ENCODE results near the gene GPATCH8. TPM values are rescaled to one million over a fixed set of nuclear protein-coding genes. Genes with fewer than 3 reads are reported as not detected.

Gene GPATCH8
- polyA plus RNA-seq, 1 of the 3 experiments (the other 2 are of a cell fraction), result 12.7 TPM

DNA sequence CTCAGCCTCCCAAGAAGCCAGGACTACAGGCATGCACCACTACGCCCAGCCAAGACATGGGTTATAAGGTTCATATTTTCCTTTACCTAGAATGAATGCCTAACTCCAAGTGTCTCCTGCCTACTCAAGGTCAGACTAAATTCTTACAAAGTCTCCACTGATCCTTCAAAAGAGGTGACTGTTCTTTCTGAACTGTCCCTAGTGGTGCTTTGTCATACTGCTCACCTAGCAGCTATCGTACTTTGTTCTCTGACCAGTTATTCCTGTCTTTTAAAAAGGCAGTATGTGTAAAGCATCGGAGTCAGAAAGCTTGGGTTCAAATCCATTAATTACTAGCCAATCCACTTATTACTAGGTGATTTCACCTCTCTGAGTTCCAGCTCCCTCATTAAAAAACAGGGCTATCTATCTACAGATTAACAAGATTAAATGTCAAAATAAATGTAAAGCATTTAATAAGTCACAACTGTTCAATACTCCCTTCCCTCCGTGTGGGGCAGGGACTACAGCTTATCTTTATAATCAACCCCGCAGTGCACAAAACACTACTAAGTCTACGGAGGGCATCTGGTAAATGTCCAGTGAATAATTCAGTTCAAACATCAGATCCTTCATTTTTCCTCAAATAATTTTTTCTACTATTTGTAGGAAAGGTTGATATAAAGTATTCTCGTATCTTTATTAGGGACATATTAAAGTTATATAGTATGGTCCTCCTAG lies 93.7 kb downstream of the GPATCH8 start:
- Histone ChIP-seq H3K4me3 (ENCODE audit: low read depth in 2 of 2, low read length in 1 of 2) (no peak overlapping the region), H3F3A (replicated peaks; ENCODE audit: insufficient read depth) (peaks cover 3% of the 10 kb centered on the region), H4K20me1 (ENCODE audit: insufficient read depth) (0 out of 2 replicates have a peak, but pooled peaks cover 4% of the 10 kb centered on the region), H3K9me3 (no peaks in the 10 kb centered on the region), H3K79me2 (ENCODE audit: insufficient read depth) (no peaks in the 10 kb centered on the region; the same call in 1 of the 2 replicates), H3K9me2 (no peaks in the 10 kb centered on the region), H3K9ac (no peak overlapping the region), H3K4me1 (ENCODE audit: control insufficient read depth in 1 of 2, insufficient read depth in 2 of 2, low read depth in 1 of 2, low read length in 1 of 2) (peaks cover 0 to 2% of the 10 kb centered on the region in 2 experiments; a peak in 3 of 4 replicates), H3K27me3 (ENCODE audit: insufficient read depth) (no peaks in the 10 kb centered on the region), H2AFZ (ENCODE audit: low read depth) (no peak overlapping the region), H3K4me2 (no peak overlapping the region), H3K27ac (ENCODE audit: low read depth in 2 of 2, low read length in 1 of 2) (no peak overlapping the region), H3K36me3 (replicated peaks in 1 of 2; ENCODE audit: control insufficient read depth in 1 of 2, insufficient read depth in 2 of 2, low read length in 1 of 2) (peaks cover 11 to 21% of the 10 kb centered on the region in 2 experiments)
- ChIA-PET POLR2A (no interaction called here), CTCF (interaction anchor here (0.6 to 2.0 kb wide), 7 partner anchors 9 to 474 kb away, joined by 3 to 13 read pairs (median 3); no protein-coding TSS in a partner anchor)
- WGBS (ENCODE audit: low lambda C conversion rate), result 75% methylated on average over 7 of the region's 7 CpGs
- TF ChIP-seq GATA2 (CRISPR knock-in tag; IDR thresholded peaks at IDR 0.05), result peak; percentile 62
- TF ChIP-seq NFIC (IDR thresholded peaks at IDR 0.05; ENCODE audit: borderline replicate concordance), result no peak
- peak; percentile 33 for DNase-seq

DNA sequence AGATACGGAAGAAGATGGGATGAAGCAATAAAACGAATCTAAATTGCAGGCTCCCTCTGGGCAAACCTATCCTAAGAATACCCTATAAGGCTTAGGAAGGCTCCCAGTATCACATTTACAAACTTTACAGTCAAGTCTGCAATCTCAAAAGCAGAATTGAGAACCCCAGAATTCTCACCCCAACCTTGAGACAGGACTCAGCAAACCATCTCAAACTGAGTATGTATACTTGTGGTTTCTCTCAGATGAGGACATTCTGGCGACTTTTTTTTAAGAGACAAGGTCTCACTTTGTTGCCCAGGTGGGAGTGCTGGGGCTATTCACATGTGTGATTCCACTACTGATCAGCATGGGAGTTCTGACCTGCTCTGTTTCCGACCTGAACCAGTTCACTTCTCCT lies 94.4 kb downstream of the GPATCH8 start:
- Histone ChIP-seq H4K20me1 (ENCODE audit: insufficient read depth) (0 out of 2 replicates have a peak, but pooled peaks cover 4% of the 10 kb centered on the region), H3K27ac (ENCODE audit: low read depth in 2 of 2, low read length in 1 of 2) (no peak overlapping the region), H3K9me3 (no peaks in the 10 kb centered on the region), H2AFZ (ENCODE audit: low read depth) (no peak overlapping the region), H3K36me3 (replicated peaks in 1 of 2; ENCODE audit: control insufficient read depth in 1 of 2, insufficient read depth in 2 of 2, low read length in 1 of 2) (peaks cover 12 to 28% of the 10 kb centered on the region in 2 experiments), H3K4me1 (ENCODE audit: control insufficient read depth in 1 of 2, insufficient read depth in 2 of 2, low read depth in 1 of 2, low read length in 1 of 2) (peaks cover 0 to 2% of the 10 kb centered on the region in 2 experiments; a peak in 3 of 4 replicates), H3K4me3 (ENCODE audit: low read depth in 2 of 2, low read length in 1 of 2) (no peak overlapping the region), H3K27me3 (ENCODE audit: insufficient read depth) (no peaks in the 10 kb centered on the region), H3K9ac (no peak overlapping the region), H3K4me2 (no peak overlapping the region), H3F3A (replicated peaks; ENCODE audit: insufficient read depth) (peaks cover 3% of the 10 kb centered on the region), H3K9me2 (no peaks in the 10 kb centered on the region), H3K79me2 (ENCODE audit: insufficient read depth) (no peaks in the 10 kb centered on the region; the same call in 1 of the 2 replicates)
- no peak for DNase-seq
- WGBS (ENCODE audit: low lambda C conversion rate), result 94% methylated on average over 3 of the region's 4 CpGs
- CTCF ChIA-PET, result interaction anchor here (0.8 to 2.0 kb wide), 4 partner anchors 9 to 14 kb away, joined by 3 to 13 read pairs (median 4); no protein-coding TSS in a partner anchor
- POLR2A ChIA-PET, result no interaction called here
- no peak for TF ChIP-seq TEAD4 (IDR thresholded peaks at IDR 0.05; ENCODE audit: borderline replicate concordance, insufficient read depth)
- no peak for TF ChIP-seq TCF12 (IDR thresholded peaks at IDR 0.05)
- TF ChIP-seq MXI1 (IDR thresholded peaks at IDR 0.05; ENCODE audit: low read depth, low read length), result no peak
- TF ChIP-seq, protein P1, sequence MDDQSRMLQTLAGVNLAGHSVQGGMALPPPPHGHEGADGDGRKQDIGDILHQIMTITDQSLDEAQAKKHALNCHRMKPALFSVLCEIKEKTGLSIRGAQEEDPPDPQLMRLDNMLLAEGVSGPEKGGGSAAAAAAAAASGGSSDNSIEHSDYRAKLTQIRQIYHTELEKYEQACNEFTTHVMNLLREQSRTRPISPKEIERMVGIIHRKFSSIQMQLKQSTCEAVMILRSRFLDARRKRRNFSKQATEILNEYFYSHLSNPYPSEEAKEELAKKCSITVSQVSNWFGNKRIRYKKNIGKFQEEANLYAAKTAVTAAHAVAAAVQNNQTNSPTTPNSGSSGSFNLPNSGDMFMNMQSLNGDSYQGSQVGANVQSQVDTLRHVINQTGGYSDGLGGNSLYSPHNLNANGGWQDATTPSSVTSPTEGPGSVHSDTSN (IDR thresholded peaks at IDR 0.05), result no peak
- TF ChIP-seq FOXJ3 (CRISPR knock-in tag; IDR thresholded peaks at IDR 0.05), result no peak
- TF ChIP-seq RCOR1 (IDR thresholded peaks at IDR 0.05; ENCODE audit: low read length), result no peak
- TF ChIP-seq JUND (IDR thresholded peaks at IDR 0.05), result no peak
- TF ChIP-seq GATA2 (CRISPR knock-in tag; IDR thresholded peaks at IDR 0.05), result no peak
- TF ChIP-seq YY1 (IDR thresholded peaks at IDR 0.05; ENCODE audit: low read depth), result no peak
- TF ChIP-seq TAF1 (IDR thresholded peaks at IDR 0.05; ENCODE audit: borderline replicate concordance, low read depth, low read length), result no peak
- TF ChIP-seq RAD21 (IDR thresholded peaks at IDR 0.05; ENCODE audit: low read length), result no peak
- TF ChIP-seq NRF1 (IDR thresholded peaks at IDR 0.05; ENCODE audit: low read depth, low read length), result no peak
- TF ChIP-seq, protein P2, sequence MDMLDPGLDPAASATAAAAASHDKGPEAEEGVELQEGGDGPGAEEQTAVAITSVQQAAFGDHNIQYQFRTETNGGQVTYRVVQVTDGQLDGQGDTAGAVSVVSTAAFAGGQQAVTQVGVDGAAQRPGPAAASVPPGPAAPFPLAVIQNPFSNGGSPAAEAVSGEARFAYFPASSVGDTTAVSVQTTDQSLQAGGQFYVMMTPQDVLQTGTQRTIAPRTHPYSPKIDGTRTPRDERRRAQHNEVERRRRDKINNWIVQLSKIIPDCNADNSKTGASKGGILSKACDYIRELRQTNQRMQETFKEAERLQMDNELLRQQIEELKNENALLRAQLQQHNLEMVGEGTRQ (IDR thresholded peaks at IDR 0.05; ENCODE audit: borderline replicate concordance, low read depth, low read length), result no peak
- no peak for TF ChIP-seq MEF2A (IDR thresholded peaks at IDR 0.05; ENCODE audit: borderline replicate concordance, low read depth)
- TF ChIP-seq, protein P3, sequence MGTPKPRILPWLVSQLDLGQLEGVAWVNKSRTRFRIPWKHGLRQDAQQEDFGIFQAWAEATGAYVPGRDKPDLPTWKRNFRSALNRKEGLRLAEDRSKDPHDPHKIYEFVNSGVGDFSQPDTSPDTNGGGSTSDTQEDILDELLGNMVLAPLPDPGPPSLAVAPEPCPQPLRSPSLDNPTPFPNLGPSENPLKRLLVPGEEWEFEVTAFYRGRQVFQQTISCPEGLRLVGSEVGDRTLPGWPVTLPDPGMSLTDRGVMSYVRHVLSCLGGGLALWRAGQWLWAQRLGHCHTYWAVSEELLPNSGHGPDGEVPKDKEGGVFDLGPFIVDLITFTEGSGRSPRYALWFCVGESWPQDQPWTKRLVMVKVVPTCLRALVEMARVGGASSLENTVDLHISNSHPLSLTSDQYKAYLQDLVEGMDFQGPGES (IDR thresholded peaks at IDR 0.05; ENCODE audit: low read depth, low read length), result no peak
- TF ChIP-seq, protein P4, sequence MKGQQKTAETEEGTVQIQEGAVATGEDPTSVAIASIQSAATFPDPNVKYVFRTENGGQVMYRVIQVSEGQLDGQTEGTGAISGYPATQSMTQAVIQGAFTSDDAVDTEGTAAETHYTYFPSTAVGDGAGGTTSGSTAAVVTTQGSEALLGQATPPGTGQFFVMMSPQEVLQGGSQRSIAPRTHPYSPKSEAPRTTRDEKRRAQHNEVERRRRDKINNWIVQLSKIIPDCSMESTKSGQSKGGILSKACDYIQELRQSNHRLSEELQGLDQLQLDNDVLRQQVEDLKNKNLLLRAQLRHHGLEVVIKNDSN (IDR thresholded peaks at IDR 0.05; ENCODE audit: borderline replicate concordance, low read depth), result no peak
- TF ChIP-seq ELF1 (IDR thresholded peaks at IDR 0.05), result no peak
- no peak for TF ChIP-seq RXRA (IDR thresholded peaks at IDR 0.05; ENCODE audit: borderline replicate concordance, low read depth)
- TF ChIP-seq EP300 (IDR thresholded peaks at IDR 0.05; ENCODE audit: borderline replicate concordance in 1 of 2, low read depth in 1 of 2, low read length in 1 of 2), result no peak
- no peak for TF ChIP-seq RFX5 (IDR thresholded peaks at IDR 0.05; ENCODE audit: low read length)
